ENCODE measurements around the gene CEP44. TPM values are rescaled to one million over a fixed set of nuclear protein-coding genes. Genes with fewer than 3 reads are reported as not detected.

The CEP44 gene
- total and polyA plus RNA-seq, 10 of the 15 experiments (the other 5 are each of a cell fraction or from before 2014, with no cell fraction given), result 7.6 to 19.8 (median 14.2) TPM

DNA sequence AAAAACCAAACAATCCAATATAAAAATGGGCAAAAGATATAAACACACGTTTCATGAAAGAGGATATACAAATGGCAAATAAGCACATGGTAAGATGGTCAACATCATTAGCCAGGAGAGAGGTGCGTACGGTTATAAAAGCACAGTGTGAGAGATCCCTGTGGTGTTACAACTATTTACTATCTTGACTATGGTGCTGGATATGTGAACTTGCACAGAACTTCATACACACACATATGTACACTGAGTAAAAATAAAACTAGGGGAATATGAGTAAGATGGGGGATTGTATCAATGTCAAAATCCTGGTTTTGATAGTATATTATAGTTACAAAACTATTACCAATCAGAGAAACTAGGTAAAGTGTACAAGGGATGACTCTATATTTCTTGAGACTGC lies 8.6 kb upstream of the CEP44 start (continued):
- no peak for TF ChIP-seq RAD51 (IDR thresholded peaks at IDR 0.05)
- TF ChIP-seq PAX5 (IDR thresholded peaks at IDR 0.05; ENCODE audit: borderline replicate concordance, low read depth, low read length), result no peak
- no peak for TF ChIP-seq SREBF2 (IDR thresholded peaks at IDR 0.05; ENCODE audit: low read length)

DNA sequence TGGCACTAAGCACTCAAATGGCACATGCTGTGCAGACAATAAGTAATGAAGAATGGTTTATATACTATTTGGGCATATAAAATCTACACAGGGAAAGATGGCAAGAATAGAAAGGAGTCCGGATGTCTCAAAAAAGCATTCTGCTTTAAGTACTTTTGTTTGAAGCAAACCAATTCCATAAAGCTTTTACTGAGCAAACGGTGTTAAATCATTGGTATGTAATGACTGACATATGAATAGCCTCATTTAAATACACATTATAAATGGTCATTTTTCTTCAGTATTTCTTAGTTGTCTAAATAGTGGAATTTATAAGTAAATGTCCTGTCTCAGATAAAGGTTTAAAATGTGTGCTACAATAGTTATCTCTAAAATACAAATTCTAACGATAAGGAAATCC lies 6.3 kb upstream of the CEP44 start:
- no peak overlapping the region for H3K4me2 ChIP-seq (ENCODE audit: control insufficient read depth, insufficient read depth)
- H3K9ac ChIP-seq (ENCODE audit: control insufficient read depth, insufficient read depth, low read length), result no peak overlapping the region
- SMC1A ChIA-PET (ENCODE audit: uncharacterized antibody, unreplicated experiment), result interaction anchor here (2.2 to 5.1 kb wide), 2 partner anchors 11 to 14 kb away, joined by 8 to 45 read pairs; no protein-coding TSS in a partner anchor
- no TSS peak for BruUV-seq (replicated peaks)
- no peaks in the 10 kb centered on the region for H3K27me3 ChIP-seq (replicated peaks in 1 of 2; ENCODE audit: control insufficient read depth in 2 of 2, insufficient read depth in 2 of 2, low read length in 1 of 2)
- WGBS (ENCODE audit: insufficient coverage, insufficient replicate concordance, low lambda C conversion rate, missing lambda C conversion rate), result 97% methylated on average over 3 of the region's 3 CpGs
- no peaks in the 10 kb centered on the region for H3K4me1 ChIP-seq (ENCODE audit: control insufficient read depth, insufficient read depth, low read length)
- H3K4me3 ChIP-seq, result no peak overlapping the region
- intact Hi-C loops (cut with micrococcal nuclease; ENCODE audit: unreplicated experiment) (loop anchor here (1.0 kb wide), 1 partner anchor 35 kb away; no protein-coding TSS in a partner anchor), in situ Hi-C loops (cut with MboI) (no loop called here)
- POLR2A ChIA-PET, result interaction anchor here (1.7 kb wide), 1 partner anchor 10 kb away, joined by 8 read pairs; no protein-coding TSS in a partner anchor
- peaks cover 4% of the 10 kb centered on the region; the same call in 2 of the 3 replicates for H3K9me3 ChIP-seq (replicated peaks; ENCODE audit: control insufficient read depth, insufficient read depth, low read length)
- H4K20me1 ChIP-seq (ENCODE audit: control insufficient read depth, insufficient read depth), result no peaks in the 10 kb centered on the region
- H3K36me3 ChIP-seq (ENCODE audit: control insufficient read depth in 2 of 2, insufficient read depth in 2 of 2, low read length in 1 of 2), result no peaks in the 10 kb centered on the region
- ATAC-seq, result no peak
- H2AFZ ChIP-seq (ENCODE audit: control insufficient read depth, low read depth, low read length), result no peak overlapping the region
- no peak overlapping the region for H3K27ac ChIP-seq (ENCODE audit: control insufficient read depth, insufficient read depth)
- FAIRE-seq, result no peak
- CTCF ChIA-PET, result interaction anchor here (1.1 to 1.8 kb wide), 2 partner anchors 12 to 55 kb away, joined by 4 to 9 read pairs; no protein-coding TSS in a partner anchor
- no peak for DNase-seq (ENCODE audit: low read depth, low spot score)
- peaks cover 37% of the 10 kb centered on the region for H3K79me2 ChIP-seq (ENCODE audit: control insufficient read depth, insufficient read depth, low read length)
- RAD21 ChIA-PET (ENCODE audit: unreplicated experiment), result interaction anchor here (0.9 kb wide), 1 partner anchor 10 kb away, joined by 3 read pairs; no protein-coding TSS in a partner anchor
- TF ChIP-seq KAT2A (conservative IDR thresholded peaks at IDR 0.05; ENCODE audit: control insufficient read depth, low read depth, low read length), result no peak
- no peak for TF ChIP-seq HDAC2 (IDR thresholded peaks at IDR 0.05)
- no peak for TF ChIP-seq TARDBP (IDR thresholded peaks at IDR 0.05; ENCODE audit: borderline replicate concordance)
- TF ChIP-seq FOXK2 (IDR thresholded peaks at IDR 0.05), result no peak
- TF ChIP-seq, protein P1, sequence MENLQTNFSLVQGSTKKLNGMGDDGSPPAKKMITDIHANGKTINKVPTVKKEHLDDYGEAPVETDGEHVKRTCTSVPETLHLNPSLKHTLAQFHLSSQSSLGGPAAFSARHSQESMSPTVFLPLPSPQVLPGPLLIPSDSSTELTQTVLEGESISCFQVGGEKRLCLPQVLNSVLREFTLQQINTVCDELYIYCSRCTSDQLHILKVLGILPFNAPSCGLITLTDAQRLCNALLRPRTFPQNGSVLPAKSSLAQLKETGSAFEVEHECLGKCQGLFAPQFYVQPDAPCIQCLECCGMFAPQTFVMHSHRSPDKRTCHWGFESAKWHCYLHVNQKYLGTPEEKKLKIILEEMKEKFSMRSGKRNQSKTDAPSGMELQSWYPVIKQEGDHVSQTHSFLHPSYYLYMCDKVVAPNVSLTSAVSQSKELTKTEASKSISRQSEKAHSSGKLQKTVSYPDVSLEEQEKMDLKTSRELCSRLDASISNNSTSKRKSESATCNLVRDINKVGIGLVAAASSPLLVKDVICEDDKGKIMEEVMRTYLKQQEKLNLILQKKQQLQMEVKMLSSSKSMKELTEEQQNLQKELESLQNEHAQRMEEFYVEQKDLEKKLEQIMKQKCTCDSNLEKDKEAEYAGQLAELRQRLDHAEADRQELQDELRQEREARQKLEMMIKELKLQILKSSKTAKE (IDR thresholded peaks at IDR 0.05; ENCODE audit: low read depth, poor library complexity, severe bottlenecking), result no peak
- TF ChIP-seq, protein P2, sequence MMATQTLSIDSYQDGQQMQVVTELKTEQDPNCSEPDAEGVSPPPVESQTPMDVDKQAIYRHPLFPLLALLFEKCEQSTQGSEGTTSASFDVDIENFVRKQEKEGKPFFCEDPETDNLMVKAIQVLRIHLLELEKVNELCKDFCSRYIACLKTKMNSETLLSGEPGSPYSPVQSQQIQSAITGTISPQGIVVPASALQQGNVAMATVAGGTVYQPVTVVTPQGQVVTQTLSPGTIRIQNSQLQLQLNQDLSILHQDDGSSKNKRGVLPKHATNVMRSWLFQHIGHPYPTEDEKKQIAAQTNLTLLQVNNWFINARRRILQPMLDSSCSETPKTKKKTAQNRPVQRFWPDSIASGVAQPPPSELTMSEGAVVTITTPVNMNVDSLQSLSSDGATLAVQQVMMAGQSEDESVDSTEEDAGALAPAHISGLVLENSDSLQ (IDR thresholded peaks at IDR 0.05), result no peak
- no peak for TF ChIP-seq RCOR1 (conservative IDR thresholded peaks at IDR 0.05; ENCODE audit: low read depth, low read length)
- no peak for TF ChIP-seq ZNF384 (IDR thresholded peaks at IDR 0.05; ENCODE audit: borderline replicate concordance, low read depth, low read length)
- TF ChIP-seq HDAC6 (IDR thresholded peaks at IDR 0.05; ENCODE audit: unreplicated experiment), result no peak
- TF ChIP-seq, protein P3, sequence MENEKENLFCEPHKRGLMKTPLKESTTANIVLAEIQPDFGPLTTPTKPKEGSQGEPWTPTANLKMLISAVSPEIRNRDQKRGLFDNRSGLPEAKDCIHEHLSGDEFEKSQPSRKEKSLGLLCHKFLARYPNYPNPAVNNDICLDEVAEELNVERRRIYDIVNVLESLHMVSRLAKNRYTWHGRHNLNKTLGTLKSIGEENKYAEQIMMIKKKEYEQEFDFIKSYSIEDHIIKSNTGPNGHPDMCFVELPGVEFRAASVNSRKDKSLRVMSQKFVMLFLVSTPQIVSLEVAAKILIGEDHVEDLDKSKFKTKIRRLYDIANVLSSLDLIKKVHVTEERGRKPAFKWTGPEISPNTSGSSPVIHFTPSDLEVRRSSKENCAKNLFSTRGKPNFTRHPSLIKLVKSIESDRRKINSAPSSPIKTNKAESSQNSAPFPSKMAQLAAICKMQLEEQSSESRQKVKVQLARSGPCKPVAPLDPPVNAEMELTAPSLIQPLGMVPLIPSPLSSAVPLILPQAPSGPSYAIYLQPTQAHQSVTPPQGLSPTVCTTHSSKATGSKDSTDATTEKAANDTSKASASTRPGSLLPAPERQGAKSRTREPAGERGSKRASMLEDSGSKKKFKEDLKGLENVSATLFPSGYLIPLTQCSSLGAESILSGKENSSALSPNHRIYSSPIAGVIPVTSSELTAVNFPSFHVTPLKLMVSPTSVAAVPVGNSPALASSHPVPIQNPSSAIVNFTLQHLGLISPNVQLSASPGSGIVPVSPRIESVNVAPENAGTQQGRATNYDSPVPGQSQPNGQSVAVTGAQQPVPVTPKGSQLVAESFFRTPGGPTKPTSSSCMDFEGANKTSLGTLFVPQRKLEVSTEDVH (IDR thresholded peaks at IDR 0.05; ENCODE audit: low read depth, partially characterized antibody), result no peak
- no peak for TF ChIP-seq PAX5 (IDR thresholded peaks at IDR 0.05; ENCODE audit: borderline replicate concordance, low read depth, low read length)
